ENCODE results near the gene NSD1. TPM values are rescaled to one million over a fixed set of nuclear protein-coding genes. Genes with fewer than 3 reads are reported as not detected.

NSD1 gene
- total and polyA plus RNA-seq, 9 of the 15 experiments (the other 6 are each of a cell fraction or from before 2014, with no cell fraction given), result 3.8 to 51.0 (median 24.7) TPM

GRCh38 chr5:177300236-177300880 is 166.8 kb downstream of the NSD1 start (continued):
- TF ChIP-seq ZBTB26 (CRISPR knock-in tag; IDR thresholded peaks at IDR 0.05) (no peak), TSHZ1 (CRISPR knock-in tag; IDR thresholded peaks at IDR 0.05) (no peak), ZNF197 (CRISPR knock-in tag; IDR thresholded peaks at IDR 0.05; ENCODE audit: low read depth) (no peak), ZNF316 (IDR thresholded peaks at IDR 0.05) (no peak), C11orf30 (IDR thresholded peaks at IDR 0.05; ENCODE audit: low read depth) (no peak), RBM25 (IDR thresholded peaks at IDR 0.05; ENCODE audit: low read depth, low read length, severe bottlenecking) (no peak), E4F1 (CRISPR knock-in tag; IDR thresholded peaks at IDR 0.05; ENCODE audit: borderline replicate concordance) (no peak), ZNF280B (CRISPR knock-in tag; IDR thresholded peaks at IDR 0.05) (no peak), MAZ (CRISPR knock-in tag; conservative IDR thresholded peaks at IDR 0.05 in 1 of 2, IDR thresholded peaks at IDR 0.05 in 1 of 2) (peak in 1 of 2 experiments; percentile 66; a peak in 2 of 4 replicates), TGIF2 (CRISPR knock-in tag; IDR thresholded peaks at IDR 0.05) (no peak)
- TF ChIP-seq, protein P1, sequence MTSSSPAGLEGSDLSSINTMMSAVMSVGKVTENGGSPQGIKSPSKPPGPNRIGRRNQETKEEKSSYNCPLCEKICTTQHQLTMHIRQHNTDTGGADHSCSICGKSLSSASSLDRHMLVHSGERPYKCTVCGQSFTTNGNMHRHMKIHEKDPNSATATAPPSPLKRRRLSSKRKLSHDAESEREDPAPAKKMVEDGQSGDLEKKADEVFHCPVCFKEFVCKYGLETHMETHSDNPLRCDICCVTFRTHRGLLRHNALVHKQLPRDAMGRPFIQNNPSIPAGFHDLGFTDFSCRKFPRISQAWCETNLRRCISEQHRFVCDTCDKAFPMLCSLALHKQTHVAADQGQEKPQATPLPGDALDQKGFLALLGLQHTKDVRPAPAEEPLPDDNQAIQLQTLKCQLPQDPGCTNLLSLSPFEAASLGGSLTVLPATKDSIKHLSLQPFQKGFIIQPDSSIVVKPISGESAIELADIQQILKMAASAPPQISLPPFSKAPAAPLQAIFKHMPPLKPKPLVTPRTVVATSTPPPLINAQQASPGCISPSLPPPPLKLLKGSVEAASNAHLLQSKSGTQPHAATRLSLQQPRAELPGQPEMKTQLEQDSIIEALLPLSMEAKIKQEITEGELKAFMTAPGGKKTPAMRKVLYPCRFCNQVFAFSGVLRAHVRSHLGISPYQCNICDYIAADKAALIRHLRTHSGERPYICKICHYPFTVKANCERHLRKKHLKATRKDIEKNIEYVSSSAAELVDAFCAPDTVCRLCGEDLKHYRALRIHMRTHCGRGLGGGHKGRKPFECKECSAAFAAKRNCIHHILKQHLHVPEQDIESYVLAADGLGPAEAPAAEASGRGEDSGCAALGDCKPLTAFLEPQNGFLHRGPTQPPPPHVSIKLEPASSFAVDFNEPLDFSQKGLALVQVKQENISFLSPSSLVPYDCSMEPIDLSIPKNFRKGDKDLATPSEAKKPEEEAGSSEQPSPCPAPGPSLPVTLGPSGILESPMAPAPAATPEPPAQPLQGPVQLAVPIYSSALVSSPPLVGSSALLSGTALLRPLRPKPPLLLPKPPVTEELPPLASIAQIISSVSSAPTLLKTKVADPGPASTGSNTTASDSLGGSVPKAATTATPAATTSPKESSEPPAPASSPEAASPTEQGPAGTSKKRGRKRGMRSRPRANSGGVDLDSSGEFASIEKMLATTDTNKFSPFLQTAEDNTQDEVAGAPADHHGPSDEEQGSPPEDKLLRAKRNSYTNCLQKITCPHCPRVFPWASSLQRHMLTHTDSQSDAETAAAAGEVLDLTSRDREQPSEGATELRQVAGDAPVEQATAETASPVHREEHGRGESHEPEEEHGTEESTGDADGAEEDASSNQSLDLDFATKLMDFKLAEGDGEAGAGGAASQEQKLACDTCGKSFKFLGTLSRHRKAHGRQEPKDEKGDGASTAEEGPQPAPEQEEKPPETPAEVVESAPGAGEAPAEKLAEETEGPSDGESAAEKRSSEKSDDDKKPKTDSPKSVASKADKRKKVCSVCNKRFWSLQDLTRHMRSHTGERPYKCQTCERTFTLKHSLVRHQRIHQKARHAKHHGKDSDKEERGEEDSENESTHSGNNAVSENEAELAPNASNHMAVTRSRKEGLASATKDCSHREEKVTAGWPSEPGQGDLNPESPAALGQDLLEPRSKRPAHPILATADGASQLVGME (CRISPR knock-in tag; IDR thresholded peaks at IDR 0.05), result no peak

Data from K562 (cell line).